DMS79 treated with DMSO at 0.1 percent for 48 hours (cell line): Measurements from ENCODE around the gene DLG1.
"Not testable (repeated sequence)": the region's sequence is repeated elsewhere in the genome, so short reads cannot be mapped to it uniquely, and the experiment has no call there.

Experiments
- DNase-seq: peaks from one replicate; lab custom pipeline; 2025; lab: John Stamatoyannopoulos, UW

Gene DLG1

DNA sequence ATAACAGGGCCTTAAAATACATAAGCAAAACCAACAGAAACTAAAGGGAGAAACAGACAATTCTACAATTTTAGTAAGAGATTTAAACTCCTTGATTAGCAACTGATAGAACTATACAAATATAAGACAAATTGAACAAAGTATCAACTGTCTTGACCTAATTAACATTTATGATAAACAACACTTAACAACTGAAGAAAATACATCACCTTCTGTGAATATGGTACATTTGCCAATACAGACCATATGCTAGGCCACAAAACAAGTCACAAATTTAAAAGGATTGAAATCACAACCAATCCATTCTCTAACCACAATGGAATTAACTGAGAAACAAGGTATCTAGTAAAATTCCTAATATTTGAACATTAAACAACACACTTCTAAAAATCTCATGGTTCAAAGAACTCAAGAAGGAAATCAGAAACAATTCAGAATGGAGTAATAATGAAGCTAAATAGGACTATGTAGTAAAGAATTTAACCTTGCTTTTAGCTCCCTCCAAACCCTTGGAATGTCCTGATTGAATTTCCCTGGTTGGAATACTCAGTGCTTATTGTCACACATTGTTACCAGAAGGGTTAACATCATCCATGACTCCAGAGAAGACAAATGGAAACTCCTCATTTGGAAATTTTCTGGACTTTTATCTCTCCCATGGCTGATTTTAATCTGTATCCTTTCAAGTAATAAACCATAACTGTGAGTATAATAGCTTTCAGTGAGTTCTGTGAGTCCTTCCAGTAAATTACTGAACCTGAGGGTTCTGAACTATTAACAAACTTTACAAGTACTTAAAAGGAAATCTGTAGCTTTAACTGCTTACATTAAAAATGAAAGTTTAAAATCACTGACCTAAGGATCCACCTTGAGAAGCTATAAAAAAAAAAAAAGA is 88.8 kb downstream of the DLG1 start:
- no peak for DNase-seq

DNA sequence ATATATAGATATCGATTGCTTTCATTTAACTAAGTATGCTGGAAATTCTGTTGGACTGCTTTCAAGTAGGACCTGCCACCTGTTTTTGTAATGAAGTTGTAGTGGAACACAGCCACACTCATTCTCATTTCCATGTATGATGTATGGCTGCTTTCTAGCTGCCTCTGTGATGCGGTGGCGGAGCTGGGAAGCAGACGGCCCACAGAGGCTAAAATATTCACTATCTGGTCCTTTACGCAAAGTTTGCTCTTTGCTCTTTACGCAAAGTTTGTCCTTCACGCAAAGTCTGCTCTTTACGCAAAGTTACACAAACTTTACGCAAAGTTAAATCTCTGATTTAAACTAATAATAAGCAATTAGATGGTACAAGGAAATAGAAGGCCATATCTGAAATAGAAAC is 91.5 kb downstream of the DLG1 start:
- DNase-seq = no peak

DNA sequence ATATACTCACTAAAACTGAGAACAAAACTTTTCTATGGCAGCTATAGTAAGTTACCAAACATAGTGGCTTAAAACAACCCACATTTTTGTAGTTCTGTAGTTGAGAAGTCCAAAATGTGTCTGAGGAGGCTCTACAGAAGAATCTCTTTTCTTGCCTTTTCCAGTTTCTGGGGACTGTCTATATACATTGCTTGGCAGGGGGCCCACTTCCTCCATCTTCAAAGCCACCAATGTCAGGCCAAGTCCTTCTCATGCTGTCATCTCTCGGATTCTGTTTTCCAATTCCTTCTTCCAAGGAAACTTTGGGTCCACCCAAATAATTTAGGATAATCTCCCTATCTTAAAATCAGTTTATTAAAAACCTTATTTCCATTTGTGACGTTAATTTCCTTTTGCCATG is 92.7 kb downstream of the DLG1 start:
- no peak for DNase-seq

DNA sequence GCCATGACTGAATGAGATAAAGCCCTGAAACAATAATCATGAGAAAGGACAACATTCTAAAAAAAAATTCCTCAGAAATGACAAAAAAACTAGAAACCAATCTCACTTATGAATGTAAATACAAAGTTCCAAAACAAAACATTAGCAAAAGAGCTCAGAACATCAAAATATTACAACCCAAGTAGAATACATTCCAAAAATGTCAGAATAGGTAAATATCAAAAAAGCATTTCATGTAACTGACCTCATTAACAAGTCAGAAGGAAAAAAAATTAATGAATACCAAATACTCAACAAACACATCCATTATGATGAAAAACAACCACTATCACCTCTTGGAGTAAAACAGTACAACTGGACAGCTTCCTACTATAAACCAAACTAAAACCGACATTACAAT is 93.1 kb downstream of the DLG1 start:
- no peak for DNase-seq

DNA sequence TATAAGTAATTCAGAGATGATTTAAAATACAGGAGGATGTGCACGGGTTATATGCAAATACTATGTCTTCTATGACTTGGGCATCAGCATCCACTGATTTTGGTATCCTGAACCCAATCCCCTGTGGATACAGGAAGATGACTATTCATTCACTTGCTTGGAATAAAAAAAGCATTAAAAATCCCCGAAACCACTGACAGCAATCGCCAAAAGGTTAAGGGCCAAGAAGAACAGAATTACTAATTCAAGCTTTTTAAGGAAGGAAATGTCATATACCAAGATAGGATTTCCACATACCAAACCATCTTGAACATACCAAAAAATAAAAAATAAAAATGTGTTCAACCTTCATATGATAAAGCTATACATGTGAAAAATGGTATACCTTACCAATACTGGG is 93.7 kb downstream of the DLG1 start:
- DNase-seq = no peak

DNA sequence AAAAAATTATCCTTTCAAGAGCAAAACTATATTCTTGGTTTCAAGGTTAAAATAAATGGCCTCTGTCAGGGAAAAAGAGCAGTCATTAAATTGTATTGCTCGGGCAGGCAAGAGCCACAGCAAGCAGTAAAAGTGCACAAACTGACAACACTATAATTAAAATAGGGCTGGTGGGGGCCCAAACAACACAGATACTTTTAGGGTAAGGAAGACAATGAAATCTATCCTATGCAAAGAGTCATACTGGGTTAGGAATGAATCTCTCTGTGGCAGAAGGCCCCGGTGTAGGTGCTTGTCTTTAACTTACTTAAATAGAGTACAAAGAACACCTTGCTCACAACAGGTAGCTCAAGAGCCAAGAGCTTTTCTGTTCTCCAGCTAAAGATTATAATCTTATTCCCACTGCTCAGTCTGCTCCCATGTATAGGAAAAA is 94.7 kb downstream of the DLG1 start:
- DNase-seq = no peak

DNA sequence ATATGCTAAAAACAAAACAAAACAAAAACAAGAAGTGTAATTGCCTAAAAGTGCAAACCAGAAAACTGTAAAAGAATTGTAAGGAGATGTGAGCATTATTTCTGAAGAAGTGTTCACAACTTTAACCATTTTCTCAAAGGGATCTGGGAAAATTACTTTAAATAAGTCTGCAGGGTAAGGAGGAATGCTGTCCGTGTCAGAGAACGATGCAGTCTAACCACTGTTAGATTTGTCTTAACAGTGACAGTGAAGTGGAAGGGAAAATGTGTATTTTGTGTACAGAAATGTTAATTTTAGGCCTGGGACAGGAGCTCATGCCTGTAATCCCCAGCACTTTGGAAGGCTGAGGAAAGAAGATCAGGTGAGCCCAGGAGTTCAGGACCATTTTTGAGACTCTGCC is 95.7 kb downstream of the DLG1 start:
- DNase-seq = no peak

DNA sequence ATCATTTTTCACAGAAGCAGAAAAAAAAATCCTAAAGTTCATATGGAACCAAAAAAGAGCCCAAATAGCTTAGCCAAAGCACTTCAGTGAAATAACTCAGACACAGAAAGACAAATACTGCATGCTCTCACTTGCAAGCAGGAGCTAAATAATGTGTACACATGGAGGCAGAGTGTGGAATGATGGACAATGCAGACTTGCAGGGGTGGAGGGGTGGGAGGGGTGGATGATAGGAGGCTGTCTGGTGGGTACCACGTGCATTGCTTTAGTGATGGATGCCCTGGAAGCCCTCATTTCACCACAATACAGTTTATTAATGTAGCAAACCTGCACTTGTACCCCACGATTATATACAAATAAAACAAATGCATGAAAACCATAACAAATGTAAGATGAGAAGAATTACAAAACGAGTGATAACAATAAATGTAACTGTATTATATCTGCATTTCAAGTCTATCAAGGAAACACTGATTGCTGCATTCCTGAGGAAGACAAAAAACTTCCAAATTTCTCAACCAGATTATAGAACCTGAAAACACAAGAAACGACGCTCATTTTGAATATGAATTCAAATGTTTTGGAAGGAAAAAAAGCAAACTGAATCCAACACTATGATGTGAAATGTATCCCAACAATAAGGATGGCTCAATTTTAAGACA is 96.5 kb downstream of the DLG1 start:
- no peak for DNase-seq

DNA sequence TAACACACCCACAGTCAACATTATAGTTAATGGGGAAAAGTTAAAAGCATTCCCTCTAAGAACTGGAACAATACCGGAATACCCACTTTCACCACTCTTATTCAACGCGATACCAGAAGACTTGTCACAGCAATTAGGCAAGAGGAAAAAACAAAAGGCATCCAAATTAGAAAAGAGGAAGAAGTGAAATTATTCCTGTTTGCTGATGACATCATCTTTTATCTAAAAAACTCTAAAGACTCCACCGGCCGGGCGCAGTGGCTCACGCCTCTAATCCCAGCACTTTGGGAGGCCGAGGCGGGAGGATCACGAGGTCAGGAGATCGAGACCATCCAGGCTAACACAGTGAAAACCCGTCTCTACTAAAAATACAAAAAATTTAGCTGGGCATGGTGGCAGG is 97.6 kb downstream of the DLG1 start:
- DNase-seq = not testable (repeated sequence)

DNA sequence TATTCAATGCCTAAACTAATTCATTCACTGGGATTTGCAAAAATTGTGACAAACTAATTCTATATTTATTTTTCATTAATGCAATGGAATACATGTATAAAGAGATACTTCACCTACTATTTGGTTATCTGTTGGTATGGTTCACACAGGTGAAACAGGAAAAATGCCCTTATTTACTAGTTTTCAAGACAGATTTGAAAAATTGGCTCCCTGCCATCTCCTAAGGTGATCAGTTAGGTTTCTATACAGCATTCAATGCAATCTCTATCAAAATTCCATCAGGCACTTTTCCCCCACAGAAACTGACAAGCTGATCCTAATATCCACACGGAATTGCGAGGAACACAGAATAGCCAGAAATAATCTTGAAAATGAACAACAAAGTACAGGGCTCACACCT is 101.1 kb downstream of the DLG1 start:
- DNase-seq = no peak

DNA sequence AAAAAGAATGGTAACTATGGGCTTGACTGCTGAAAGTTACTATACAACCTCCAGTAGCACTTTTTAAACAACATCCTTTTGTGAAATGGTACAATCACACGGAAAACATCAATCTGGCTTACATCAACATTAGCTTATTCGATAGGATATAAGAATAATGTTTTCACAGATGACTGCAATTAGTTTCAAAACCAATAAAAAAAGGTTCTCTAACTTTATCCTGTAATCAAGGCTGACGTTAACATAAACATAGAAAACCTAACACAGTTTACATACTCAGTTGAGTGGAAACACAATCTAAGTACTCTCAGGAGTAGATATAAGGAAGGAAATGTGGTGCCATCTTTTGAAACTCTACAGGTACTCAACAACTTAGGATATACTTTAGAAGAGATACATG is 102.2 kb downstream of the DLG1 start:
- DNase-seq = no peak

DNA sequence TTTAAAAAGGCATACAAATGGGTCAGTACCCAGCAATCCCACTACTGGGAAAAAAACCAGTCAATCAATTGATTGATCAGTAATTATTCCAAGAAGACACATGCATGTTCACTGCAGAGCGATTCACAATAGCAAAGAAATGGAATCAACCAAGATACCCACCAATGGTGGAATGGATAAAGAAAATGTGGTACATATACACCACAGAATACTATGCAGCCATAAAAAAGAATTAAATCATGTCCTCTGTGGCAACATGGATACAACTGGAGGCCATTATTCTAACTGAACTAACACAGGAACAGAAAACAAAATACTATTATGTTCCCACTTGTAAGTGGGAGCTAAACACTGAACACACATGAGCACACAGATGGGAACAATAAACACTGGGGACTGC is 103.1 kb downstream of the DLG1 start:
- no peak for DNase-seq

DNA sequence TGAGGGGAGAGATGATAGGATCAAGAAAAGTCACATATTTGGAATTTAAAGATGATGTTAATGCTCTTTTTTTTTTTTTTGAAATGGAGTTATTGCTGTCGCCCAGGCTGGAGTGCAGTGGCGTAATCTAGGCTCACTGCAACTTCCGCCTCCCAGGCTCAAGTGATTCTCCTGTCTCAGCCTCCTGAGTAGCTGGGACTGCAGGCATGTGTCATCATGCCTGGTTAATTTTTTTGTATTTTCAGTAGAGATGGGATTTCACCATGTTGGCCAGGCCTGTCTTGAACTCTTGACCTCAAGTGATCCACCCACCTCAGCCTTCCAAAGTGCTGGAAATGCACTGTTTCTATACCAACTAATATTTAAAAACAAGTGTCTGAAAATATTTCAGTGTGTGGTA is 104.7 kb downstream of the DLG1 start:
- DNase-seq = not testable (repeated sequence)

DNA sequence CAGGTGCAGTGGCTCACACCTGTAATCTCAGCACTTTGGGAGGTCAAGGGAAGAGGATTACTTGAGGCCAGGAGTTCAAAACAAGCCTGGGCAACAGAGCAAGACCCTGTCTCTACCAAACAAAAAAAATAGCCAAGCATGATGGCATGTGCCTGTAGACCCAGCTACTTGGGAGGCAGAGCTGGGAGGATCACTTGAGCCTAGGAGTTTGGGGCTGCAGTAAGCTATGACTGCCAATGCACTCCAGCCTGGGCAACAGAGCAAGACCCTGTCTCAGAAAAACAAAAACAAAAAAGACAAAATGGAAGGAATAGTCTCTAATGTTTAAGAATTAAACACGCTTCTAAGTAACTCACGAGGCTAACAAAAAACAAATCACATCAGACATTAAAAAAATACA is 106.5 kb downstream of the DLG1 start:
- no peak for DNase-seq

DNA sequence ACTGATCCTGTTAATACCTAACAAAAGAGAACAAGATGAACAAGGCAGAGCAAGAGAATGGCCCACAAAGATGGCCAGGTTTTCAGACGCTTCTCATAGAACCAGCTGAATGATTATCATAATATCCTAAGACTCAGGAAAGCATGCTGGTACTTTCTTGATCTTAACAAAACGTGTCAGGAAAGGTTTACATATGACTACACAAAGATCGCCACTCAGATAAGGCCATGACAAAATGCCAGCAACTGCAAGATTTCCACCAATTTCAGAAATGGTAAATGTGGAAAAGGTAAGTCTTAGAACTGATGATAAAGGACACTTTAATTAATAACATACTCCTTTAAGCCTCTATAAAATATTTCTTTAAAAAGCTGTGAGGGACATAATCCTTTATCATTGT is 108.8 kb downstream of the DLG1 start:
- DNase-seq = no peak

DNA sequence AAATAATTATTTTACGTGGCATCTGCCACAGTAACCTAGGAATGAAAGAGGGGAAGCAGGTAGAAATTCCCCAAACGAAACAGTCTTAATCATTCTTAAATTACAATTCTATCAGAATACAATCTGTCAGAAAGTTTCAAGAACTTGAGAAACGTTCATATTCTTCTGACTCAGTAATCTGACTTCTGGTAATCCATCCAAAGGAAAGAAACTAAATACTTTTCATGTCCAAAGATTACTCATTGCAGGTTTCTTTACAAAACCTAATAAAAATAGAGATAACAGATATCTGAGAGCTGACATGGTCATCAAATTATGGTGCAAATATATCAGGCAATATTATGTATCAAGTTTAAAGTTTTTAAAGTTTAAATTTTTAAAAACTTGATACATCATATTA is 109.4 kb downstream of the DLG1 start:
- no peak for DNase-seq

DNA sequence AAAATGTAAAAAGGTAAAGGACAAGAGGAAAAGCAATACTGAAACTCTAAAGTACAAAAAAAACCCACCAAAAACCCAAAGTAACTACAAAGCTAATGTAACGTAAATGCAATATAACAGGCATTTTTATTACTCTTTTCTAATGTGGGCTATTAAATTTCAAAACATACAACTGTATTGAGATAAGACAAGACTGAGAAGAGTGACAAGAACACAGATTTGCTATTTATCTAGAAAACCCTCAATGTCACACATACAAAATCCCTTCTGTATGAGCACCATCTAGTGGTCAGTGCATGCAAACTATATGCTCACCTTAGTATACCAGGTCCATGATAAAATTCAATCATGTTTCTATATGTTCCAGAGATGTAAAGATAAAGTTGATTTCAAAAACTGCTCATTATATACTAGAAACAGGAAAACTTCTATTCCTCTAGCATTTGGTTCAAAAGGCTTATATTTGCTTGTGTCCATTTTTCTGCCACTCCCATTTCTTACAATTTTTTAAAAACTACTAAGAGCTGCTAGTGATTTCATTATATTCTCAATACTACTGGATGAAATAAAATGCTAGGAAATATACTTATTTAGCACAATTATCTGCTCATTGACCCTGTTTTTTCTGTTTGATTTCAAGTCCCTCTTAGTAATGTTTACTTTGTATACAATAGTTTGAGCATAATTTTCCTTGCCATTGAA is 111.4 kb downstream of the DLG1 start:
- peak; percentile 87 for DNase-seq

DNA sequence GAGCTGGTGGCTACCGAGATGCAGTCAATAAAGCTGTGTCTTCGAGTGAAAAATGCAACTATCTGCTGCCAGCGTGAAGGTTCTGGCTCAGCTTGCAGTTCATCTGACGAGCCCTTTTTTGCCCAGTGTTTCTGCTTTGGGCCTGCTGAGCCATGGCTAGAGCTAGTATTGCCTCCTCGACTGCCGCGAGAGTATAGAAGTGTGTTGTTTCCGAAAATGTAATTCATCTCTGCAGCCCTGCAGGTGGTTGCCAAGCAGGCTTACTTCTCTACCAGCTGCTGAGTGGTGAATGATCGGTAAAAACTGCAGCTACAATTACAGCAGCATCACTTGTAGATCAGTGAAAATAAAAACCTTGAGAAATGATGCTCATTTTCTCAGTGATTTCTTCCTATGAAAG is 114.8 kb downstream of the DLG1 start:
- DNase-seq = peak; percentile 82

DNA sequence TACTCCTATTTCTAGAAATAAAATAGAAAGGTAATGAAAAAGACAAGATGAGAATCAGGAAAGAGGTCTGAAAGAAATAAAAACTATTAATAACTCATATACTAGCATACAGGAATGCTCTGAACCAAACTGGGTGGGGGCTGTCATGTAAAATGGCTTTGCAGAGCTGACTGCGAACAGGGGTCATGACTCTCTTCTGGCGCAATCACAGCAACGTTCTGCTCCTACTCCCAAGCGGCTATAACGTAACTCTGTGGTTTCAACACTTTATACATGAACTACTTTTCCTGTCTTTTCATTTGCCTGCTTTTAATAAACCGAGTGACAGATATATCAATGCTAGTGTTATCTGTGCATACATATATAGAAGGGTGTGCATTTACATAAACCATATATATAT is 116.7 kb downstream of the DLG1 start:
- DNase-seq = no peak

DNA sequence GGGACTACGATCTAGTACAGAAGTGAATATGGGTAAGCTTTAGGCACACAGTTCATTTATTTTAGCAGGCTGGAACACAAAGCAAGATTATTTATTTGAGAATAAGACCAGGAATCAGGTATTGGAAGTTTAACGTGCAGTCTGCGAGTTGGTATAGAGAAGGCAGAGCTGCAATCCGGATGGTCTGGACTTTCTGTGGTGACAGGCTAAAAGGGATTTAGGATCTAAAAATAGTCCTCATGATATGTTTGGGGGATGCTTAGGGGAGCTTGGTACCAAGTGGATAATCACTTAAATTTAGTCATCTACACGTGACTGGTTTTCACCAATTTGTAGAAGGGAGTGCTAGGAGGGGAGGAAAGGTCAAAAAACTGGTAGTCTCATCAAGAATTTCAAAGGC is 119.4 kb downstream of the DLG1 start:
- DNase-seq = no peak

DNA sequence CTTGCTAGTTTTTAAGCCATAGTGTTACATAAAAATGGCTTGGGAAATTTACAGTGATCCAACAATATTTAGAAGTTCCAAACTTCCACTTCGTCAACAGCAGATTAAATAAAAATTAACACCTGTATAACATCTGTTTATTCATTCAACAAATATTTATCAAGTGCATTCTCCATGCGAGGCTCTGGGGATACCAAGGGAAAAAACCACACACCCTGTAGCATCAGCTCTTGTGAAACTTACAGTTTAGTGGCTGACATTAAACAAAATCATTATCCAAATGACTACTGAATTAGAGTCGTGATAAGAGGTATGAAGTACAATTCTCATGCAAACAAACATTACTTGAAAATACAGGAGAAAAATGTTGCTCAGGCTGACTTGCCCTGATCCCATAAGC is 122.9 kb downstream of the DLG1 start:
- no peak for DNase-seq

DNA sequence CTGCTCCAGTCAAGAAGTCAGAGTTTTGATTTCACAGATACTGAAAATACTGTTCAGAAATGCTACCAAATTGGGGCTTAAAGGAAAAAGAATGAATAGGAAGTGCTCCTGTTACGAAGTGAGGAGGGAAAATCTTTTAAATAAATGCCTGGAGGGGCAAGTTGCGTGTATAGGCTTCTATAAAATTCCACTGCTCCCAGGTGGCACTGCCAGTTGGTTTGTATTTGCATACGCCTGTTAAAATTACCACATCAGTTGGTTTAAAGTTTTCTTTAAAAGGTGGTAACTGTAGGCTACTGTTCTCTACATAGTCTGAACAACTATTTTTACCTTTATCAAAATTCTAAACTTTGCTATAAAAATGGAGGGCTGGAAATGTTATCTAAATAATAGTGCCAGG is 123.5 kb downstream of the DLG1 start:
- DNase-seq = no peak

DNA sequence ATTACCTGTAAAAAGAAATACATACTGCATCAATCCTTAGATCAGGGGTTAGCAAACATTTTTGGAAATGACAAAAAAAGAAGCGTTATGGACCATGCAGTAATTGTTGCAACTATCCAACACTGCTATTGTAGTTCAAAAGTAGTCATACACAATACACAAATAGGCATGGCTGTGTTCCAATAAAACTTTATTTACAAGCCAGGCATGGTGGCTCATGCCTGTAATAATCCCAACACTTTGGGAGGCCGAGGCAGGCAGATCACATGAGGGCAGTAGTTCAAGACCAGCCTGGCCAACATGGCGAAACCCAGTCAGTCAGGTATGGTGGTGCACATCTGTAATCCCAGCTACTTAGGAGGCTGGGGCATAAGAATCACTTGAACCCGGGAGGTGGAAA is 124.8 kb downstream of the DLG1 start:
- DNase-seq = no peak
